SJSA1 (cell line): ENCODE data around the gene PTK7. TPM values are rescaled to one million over a fixed set of nuclear protein-coding genes. Genes with fewer than 3 reads are reported as not detected.

Experiments
- DNase-seq, 2 experiments: peaks; one replicate each; pipeline ENCODE4 v3.0.0-alpha.2; 2015 to 2020; ENCODE audit warnings: low spot score in 2 of 2, low read depth in 1 of 2
- H3K27ac ChIP-seq: fragments of 250-450 bp; sonication (Bioruptor Pico); 2 replicates; pipeline ENCODE4 v1.5.1; 2020; ENCODE audit warnings: mild to moderate bottlenecking, moderate library complexity
- H3K27me3 ChIP-seq: fragments of 250-450 bp; sonication (Bioruptor Pico); replicated peaks from 2 replicates; pipeline ENCODE4 v1.5.1; 2020; ENCODE audit warnings: mild to moderate bottlenecking, moderate library complexity
- H3K36me3 ChIP-seq: fragments of 250-450 bp; sonication (Bioruptor Pico); 2 replicates; pipeline ENCODE4 v1.5.1; 2020; ENCODE audit warnings: mild to moderate bottlenecking
- H3K4me1 ChIP-seq: fragments of 250-450 bp; sonication (Bioruptor Pico); replicated peaks from 2 replicates; pipeline ENCODE4 v1.6.1; 2021; ENCODE audit warnings: mild to moderate bottlenecking
- H3K4me3 ChIP-seq: fragments of 250-450 bp; sonication (Bioruptor Pico); 2 replicates; pipeline ENCODE4 v1.5.1; 2020; ENCODE audit warnings: mild to moderate bottlenecking
- H3K9me3 ChIP-seq: fragments of 250-450 bp; sonication (Bioruptor Pico); replicated peaks from 2 replicates; pipeline ENCODE4 v1.5.1; 2020; ENCODE audit warnings: mild to moderate bottlenecking
- total RNA-seq: library from RNA; depleted of rRNA; stranded (reverse); fragments of >200 nt; shearing (Covaris generic); gene quantifications from 2 replicates; pipeline ENCODE4 v1.2.3, GENCODE V29; 2014

The PTK7 gene
- total RNA-seq, 1 experiment from 2014 or later, result 87.0 TPM

DNA sequence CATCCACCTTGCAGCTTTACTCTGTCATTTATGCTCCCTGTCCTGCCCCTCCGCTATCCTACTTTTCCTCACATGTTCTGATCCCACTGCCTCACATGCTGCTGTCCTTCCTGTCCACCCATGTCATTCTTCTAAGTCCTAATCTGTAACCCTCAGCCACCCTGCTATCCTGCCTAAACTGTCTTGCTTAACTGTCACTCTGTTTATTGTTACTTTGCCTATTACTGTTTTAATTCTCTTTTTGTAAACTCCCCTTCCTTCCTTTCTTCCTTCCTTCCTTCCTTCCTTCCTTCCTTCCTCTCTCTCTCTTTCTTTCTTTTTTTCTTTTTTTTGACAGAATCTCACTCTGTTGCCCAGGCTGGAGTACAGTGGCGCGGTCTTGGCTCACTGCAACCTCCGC, 107.3 kb downstream of the PTK7 start:
- H3K36me3 ChIP-seq, result peaks cover 83% of the 10 kb centered on the region

DNA sequence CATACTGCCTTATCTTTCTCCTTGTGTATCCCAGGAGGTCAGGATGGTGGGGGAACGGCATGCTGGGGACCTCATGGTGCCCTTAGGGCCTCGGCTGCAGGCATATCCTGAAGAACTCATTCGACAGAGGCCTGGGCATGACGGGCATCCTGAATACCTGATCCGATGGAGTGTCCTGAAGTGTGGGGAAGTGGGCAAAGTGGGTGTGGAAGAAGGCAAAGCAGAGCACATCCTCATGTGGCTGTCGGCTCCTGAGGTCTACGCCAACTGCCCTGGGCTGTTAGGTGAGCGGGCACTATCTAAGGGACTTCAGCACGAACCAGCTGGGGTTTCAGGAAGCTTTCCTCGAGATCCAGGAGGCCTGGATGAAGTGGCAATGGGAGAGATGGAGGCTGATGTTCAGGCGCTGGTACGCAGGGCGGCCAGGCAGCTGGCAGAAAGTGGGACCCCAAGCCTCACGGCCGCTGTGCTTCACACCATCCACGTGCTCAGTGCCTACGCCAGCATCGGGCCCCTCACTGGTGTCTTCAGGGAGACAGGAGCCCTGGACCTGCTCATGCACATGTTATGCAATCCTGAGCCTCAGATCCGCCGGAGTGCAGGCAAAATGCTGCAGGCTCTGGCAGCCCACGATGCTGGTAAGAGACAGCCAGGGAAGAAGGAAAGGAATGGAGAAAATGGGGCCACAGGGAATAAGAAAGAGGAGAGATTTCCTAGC, 108.3 kb downstream of the PTK7 start:
- Histone ChIP-seq H3K9me3 (no peaks in the 10 kb centered on the region), H3K27ac (no peak overlapping the region), H3K4me1 (peaks cover 16% of the 10 kb centered on the region), H3K27me3 (no peaks in the 10 kb centered on the region), H3K36me3 (peaks cover 77% of the 10 kb centered on the region), H3K4me3 (no peak overlapping the region)
- DNase-seq, result no peak

More for the DNA sequence above, 107.3 kb downstream of the PTK7 start:
- no peaks in the 10 kb centered on the region for H3K9me3 ChIP-seq
- DNase-seq, result no peak
- no peak overlapping the region for H3K27ac ChIP-seq
- H3K27me3 ChIP-seq, result no peaks in the 10 kb centered on the region
- H3K4me1 ChIP-seq, result peaks cover 16% of the 10 kb centered on the region
- H3K4me3 ChIP-seq, result no peak overlapping the region; the same call in 1 of the 2 replicates

DNA sequence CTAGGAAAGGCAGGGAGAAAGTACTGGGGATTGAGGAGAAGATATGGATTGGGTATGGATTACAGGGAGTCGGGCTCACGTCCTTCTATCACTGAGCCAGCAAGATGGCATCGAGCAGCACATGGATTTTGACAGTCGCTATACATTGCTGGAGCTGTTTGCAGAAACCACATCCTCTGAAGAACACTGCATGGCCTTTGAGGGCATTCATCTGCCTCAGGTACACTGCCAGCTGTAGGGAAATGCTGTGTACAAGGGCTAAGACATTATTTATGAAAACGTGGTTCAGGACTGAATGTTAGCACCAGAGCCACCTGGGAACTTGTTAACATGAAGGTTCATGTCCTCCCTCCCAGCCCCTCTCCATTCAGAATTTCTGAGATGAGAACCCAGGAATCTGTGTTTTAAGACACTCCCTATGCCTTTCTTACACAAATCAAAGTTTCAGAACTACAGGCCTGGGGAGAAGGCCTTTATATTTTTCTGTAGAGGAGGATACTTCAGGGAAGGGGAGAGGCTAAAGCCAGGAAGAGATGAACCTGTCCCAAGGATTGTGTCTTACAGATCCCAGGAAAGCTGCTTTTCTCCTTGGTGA, 109.4 kb downstream of the PTK7 start:
- no peak overlapping the region for H3K27ac ChIP-seq
- H3K27me3 ChIP-seq, result no peaks in the 10 kb centered on the region
- DNase-seq, result no peak
- peaks cover 16% of the 10 kb centered on the region for H3K4me1 ChIP-seq
- no peak overlapping the region for H3K4me3 ChIP-seq
- peaks cover 73% of the 10 kb centered on the region for H3K36me3 ChIP-seq
- H3K9me3 ChIP-seq, result no peaks in the 10 kb centered on the region

DNA sequence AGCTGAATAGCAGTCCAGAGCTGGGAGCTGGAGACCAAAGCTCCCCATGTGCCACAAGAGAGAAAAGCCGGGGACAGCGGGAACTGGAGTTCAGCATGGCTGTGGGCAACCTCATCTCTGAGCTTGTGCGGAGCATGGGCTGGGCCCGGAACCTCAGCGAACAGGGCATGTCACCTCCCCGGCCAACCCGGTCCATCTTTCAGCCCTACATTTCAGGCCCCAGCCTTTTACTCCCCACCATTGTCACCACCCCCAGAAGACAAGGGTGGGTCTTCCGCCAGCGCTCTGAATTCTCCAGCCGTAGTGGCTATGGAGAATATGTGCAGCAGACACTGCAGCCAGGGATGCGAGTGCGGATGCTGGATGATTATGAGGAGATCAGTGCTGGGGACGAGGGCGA, 109.9 kb downstream of the PTK7 start:
- Histone ChIP-seq H3K4me1 (peaks cover 16% of the 10 kb centered on the region), H3K9me3 (no peaks in the 10 kb centered on the region), H3K27me3 (no peaks in the 10 kb centered on the region), H3K27ac (no peak overlapping the region), H3K36me3 (peaks cover 68% of the 10 kb centered on the region), H3K4me3 (no peak overlapping the region)
- DNase-seq, result no peak

DNA sequence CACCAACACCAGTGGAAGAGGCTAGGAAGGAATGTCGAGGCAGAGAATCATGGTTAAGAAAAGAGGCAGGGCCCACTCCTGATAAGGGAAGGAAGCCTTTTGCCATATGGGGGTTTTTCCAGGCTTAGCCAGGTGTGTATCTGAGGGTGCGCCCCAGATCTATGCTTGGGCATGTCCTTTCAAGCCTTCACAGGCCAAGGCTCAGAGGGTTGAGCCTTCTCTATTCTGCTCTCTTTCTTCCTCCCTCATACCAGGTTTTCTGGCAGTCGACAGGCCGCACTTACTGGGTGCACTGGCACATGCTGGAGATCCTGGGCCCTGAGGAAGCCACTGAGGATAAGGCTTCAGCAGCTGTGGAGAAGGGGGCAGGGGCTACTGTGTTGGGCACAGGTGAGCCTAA, 110.6 kb downstream of the PTK7 start:
- Histone ChIP-seq H3K9me3 (no peaks in the 10 kb centered on the region), H3K27me3 (no peaks in the 10 kb centered on the region), H3K36me3 (peaks cover 61% of the 10 kb centered on the region), H3K4me3 (no peak overlapping the region), H3K4me1 (peaks cover 13% of the 10 kb centered on the region), H3K27ac (no peak overlapping the region)
- no peak for DNase-seq

DNA sequence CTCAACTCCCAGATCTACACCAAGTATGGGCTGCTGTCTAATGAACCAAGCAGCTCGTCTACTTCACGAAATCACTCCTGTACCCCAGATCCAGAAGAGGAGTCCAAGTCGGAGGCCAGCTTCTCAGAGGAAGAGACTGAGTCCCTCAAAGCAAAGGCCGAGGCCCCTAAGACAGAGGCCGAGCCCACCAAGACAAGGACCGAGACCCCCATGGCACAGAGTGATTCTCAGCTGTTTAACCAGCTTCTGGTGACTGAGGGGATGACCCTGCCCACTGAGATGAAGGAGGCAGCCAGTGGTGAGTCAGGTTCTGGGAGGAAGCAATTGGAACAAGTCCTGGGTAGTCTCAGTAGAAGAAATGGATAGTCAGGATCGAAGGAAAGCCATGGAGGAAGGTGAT, 111.7 kb downstream of the PTK7 start:
- Histone ChIP-seq H3K4me1 (peaks cover 8% of the 10 kb centered on the region), H3K36me3 (peaks cover 63% of the 10 kb centered on the region), H3K27me3 (no peaks in the 10 kb centered on the region), H3K4me3 (no peak overlapping the region), H3K27ac (no peak overlapping the region), H3K9me3 (no peaks in the 10 kb centered on the region)
- no peak for DNase-seq

DNA sequence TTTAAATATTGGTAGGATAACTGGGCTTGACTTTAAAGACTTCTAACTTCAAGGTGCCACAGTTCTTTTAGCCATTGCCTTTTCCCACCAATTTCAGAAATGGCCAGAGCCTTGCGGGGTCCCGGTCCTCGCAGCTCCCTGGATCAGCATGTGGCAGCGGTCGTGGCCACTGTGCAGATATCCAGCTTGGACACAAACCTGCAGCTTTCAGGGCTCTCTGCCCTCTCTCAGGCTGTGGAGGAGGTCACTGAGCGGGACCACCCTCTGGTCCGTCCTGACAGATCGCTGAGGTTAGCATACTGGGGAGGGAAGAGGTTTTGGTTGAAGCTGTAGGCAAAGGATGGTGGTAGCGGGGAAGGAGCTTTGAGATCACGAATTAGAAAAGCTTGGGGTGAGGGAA, 112.3 kb downstream of the PTK7 start:
- H3K27me3 ChIP-seq, result no peaks in the 10 kb centered on the region
- H3K36me3 ChIP-seq, result peaks cover 63% of the 10 kb centered on the region
- DNase-seq, result no peak
- H3K4me1 ChIP-seq, result peaks cover 2% of the 10 kb centered on the region; the same call in 1 of the 2 replicates
- no peaks in the 10 kb centered on the region for H3K9me3 ChIP-seq
- H3K27ac ChIP-seq, result no peak overlapping the region
- no peak overlapping the region for H3K4me3 ChIP-seq

DNA sequence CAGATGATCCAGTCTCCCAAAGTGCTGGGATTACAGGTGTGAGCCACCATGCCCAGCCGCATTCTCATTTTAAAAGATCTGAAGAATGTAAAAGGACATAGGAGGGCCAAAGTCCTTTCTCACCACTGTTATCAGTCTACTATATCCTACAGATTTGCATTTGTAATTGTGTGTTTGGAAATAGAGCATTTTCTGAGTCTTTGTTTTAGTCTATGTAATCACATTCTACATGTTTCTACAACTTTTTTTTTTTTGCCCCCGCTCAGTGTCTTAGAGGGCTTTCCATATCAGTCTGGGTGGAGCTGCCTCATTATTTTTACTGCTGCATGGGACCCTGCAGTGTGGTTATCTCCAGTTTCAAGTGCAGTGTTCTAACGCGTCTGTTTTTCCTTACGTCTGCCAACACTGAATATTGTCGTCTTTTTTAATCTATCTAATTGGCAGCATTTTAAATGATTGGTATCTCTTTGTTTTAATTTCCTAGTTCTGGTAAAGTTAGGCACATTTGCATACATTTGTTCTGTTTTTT, 113.7 kb downstream of the PTK7 start:
- Histone ChIP-seq H3K36me3 (peaks cover 50% of the 10 kb centered on the region), H3K9me3 (no peaks in the 10 kb centered on the region), H3K4me3 (no peak overlapping the region), H3K27ac (no peak overlapping the region), H3K4me1 (no peaks in the 10 kb centered on the region), H3K27me3 (no peaks in the 10 kb centered on the region)
- no peak for DNase-seq

DNA sequence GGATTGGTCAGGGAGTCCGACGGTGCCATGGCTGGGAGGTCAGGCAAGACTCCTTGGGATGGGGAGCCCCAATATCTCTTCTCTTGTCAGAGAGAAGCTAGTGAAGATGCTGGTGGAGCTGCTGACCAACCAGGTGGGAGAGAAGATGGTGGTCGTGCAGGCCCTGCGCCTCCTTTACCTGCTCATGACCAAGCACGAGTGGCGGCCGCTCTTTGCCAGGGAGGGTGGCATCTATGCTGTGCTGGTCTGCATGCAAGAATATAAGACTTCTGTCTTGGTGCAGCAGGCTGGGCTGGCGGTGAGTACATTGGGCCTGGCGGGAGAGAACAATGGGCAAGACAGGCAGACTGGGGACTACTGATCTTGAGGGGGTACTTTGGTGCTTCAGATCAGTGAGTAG, 116.8 kb downstream of the PTK7 start:
- Histone ChIP-seq H3K36me3 (peaks cover 38% of the 10 kb centered on the region), H3K9me3 (no peaks in the 10 kb centered on the region), H3K4me1 (no peaks in the 10 kb centered on the region), H3K4me3 (no peak overlapping the region), H3K27ac (no peak overlapping the region), H3K27me3 (no peaks in the 10 kb centered on the region)
- DNase-seq, result no peak

DNA sequence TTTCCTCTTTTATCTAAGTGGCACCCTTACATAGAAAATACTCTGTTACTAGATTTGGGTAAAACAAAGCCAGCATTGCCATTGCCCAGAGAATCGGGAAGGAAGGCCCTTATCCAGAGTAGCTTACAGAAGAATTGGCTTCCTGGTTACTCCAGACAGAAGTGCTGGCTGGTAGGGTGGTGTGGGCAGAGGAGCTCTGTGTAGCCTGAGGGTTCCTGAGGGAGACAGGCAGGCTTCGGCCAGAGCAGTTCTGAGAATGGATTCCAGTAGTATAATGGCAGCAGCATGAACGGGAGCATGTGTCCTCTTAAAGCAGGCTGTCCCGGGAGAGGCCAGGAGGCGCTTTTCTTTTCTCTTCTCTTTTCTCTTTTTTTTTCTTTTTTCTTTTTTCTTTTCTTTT, 117.8 kb downstream of the PTK7 start:
- H3K4me1 ChIP-seq, result no peaks in the 10 kb centered on the region
- H3K9me3 ChIP-seq, result no peaks in the 10 kb centered on the region
- H3K27me3 ChIP-seq, result no peaks in the 10 kb centered on the region
- no peak for DNase-seq
- H3K4me3 ChIP-seq, result no peak overlapping the region
- H3K27ac ChIP-seq, result no peak overlapping the region
- peaks cover 32% of the 10 kb centered on the region for H3K36me3 ChIP-seq

DNA sequence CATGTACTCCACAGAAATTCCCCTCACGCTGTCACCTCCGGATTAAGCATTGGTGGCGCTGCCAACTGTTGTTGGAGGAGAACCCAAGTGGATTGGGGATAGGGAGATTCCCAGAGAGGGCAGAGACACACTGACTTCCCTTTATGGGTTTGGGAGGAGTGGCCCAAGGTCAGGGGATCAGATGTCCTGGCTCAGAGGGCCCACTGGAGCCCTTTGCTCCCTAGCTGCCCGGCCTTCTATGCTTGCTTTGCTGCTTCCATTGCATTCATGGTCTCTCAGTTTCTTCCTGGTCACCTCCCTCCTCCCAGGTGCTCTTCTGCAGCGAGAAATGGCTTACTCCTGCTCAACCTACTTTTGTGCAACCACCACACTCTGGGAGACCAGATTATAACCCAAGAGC, 120.2 kb downstream of the PTK7 start:
- Histone ChIP-seq H3K27me3 (no peaks in the 10 kb centered on the region), H3K9me3 (no peaks in the 10 kb centered on the region), H3K4me3 (no peak overlapping the region), H3K4me1 (no peaks in the 10 kb centered on the region), H3K36me3 (peaks cover 45% of the 10 kb centered on the region), H3K27ac (no peak overlapping the region)
- no peak for DNase-seq

DNA sequence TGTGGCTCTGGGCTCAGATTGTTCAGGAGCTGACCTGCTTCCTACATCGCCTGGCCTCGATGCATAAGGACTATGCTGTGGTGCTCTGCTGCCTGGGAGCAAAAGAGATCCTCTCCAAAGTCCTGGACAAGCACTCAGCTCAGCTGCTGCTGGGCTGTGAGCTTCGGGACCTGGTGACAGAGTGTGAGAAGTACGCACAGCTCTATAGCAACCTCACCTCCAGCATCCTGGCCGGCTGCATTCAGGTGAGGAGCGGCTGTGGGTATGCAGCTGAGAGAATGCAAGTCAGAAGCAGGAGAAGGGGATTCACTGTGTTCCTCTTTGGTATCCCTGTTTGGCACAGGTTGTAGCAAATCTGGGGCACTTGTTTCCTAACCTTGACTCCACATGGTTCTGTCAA, 123.8 kb downstream of the PTK7 start:
- Histone ChIP-seq H3K27me3 (no peaks in the 10 kb centered on the region), H3K4me3 (no peak overlapping the region), H3K4me1 (no peaks in the 10 kb centered on the region), H3K36me3 (peaks cover 33% of the 10 kb centered on the region), H3K27ac (no peak overlapping the region), H3K9me3 (no peaks in the 10 kb centered on the region)
- DNase-seq, result no peak

DNA sequence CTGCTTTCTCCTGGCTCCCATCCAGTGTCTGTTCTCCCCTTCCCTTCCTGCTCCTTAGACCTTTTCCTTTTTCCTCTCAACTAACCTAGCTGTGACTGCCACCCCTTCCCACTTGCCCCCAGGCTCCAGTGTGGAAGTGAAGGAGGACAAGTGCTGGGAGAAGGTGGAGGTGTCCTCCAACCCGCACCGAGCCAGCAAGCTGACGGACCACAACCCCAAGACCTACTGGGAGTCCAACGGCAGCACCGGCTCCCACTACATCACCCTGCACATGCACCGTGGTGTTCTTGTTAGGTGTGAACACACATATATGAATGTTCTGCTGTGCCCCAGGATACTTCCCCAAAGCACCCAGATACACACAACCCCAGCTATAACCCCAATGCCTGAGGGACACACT, 124.4 kb downstream of the PTK7 start:
- peaks cover 33% of the 10 kb centered on the region for H3K36me3 ChIP-seq
- no peak for DNase-seq
- H3K27ac ChIP-seq, result no peak overlapping the region
- no peaks in the 10 kb centered on the region for H3K9me3 ChIP-seq
- H3K27me3 ChIP-seq, result no peaks in the 10 kb centered on the region
- H3K4me3 ChIP-seq, result no peak overlapping the region
- H3K4me1 ChIP-seq, result no peaks in the 10 kb centered on the region

DNA sequence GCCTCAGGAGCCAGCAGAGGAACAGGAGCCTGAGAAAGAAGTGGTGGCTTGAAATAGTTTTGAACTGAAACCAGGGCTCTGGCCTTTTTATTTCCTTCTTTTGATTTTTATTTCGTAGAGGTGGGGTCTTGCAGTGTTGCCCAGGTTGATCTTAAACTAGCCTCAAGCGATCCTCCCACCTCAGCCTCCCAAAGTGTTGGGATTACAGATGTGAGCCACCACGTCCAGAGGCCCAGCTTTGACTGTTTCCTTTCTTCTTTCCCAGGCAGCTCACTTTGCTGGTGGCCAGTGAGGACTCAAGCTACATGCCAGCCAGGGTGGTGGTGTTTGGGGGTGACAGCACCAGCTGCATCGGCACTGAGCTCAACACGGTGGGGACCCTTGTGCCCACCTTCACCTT, 126.3 kb downstream of the PTK7 start:
- Histone ChIP-seq H3K9me3 (no peaks in the 10 kb centered on the region), H3K4me3 (no peak overlapping the region), H3K36me3 (peaks cover 21% of the 10 kb centered on the region), H3K4me1 (no peaks in the 10 kb centered on the region), H3K27ac (no peak overlapping the region), H3K27me3 (no peaks in the 10 kb centered on the region)
- DNase-seq, result no peak
